PC-9 (cell line): Measurements from ENCODE around the gene TSPEAR.
"Not testable (repeated sequence)": the region's sequence is repeated elsewhere in the genome, so short reads cannot be mapped to it uniquely, and the experiment has no call there.

Source experiments
- EZH2 ChIP-seq: fragments of 200-600 bp; sonication (generic); IDR thresholded peaks from 2 replicates; pipeline ENCODE4 v1.8.0; 2017; ENCODE audit warnings: antibody characterized with exemption, low read depth
- TF ChIP-seq, protein P1 (sequence below): fragments of 200-600 bp; sonication (generic); conservative IDR thresholded peaks from 2 replicates; pipeline ENCODE4 v1.6.1; 2017; ENCODE audit warnings: mixed run types, antibody characterized with exemption, mild to moderate bottlenecking, moderate library complexity

DNA sequence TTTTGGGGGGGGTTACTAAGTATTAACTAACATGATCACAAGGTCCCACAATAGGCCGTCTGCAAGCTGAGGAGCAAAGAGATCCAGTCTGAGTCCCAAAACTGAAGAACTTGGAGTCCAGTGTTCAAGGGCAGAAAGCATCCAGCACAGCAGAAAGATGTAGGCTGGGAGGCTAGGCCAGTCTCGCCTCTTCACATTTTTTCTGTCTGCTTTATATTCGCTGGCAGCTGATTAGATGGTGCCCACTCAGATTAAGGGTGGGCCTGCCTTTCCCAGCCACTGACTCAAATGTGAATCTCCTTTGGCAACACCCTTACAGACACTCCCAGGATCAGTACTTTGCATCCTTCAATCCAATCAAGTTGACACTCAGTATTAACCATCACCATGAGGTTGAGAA lies 21.6 kb downstream of the TSPEAR start:
- TF ChIP-seq, protein P1, sequence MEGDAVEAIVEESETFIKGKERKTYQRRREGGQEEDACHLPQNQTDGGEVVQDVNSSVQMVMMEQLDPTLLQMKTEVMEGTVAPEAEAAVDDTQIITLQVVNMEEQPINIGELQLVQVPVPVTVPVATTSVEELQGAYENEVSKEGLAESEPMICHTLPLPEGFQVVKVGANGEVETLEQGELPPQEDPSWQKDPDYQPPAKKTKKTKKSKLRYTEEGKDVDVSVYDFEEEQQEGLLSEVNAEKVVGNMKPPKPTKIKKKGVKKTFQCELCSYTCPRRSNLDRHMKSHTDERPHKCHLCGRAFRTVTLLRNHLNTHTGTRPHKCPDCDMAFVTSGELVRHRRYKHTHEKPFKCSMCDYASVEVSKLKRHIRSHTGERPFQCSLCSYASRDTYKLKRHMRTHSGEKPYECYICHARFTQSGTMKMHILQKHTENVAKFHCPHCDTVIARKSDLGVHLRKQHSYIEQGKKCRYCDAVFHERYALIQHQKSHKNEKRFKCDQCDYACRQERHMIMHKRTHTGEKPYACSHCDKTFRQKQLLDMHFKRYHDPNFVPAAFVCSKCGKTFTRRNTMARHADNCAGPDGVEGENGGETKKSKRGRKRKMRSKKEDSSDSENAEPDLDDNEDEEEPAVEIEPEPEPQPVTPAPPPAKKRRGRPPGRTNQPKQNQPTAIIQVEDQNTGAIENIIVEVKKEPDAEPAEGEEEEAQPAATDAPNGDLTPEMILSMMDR: not testable (repeated sequence)
- not testable (repeated sequence) for TF ChIP-seq EZH2
